Fibroblast of the aortic adventitia (primary cell): ENCODE measurements around the gene PDE1C. TPM values are rescaled to one million over a fixed set of nuclear protein-coding genes. Genes with fewer than 3 reads are reported as not detected.

Source experiments
- DNase-seq: peaks from one replicate; pipeline ENCODE4 v3.0.0-alpha.2; 2010; ENCODE audit warnings: low read depth
- H3K4me3 ChIP-seq: 2 replicates; pipeline ENCODE4 v1.5.1; 2011; ENCODE audit warnings: low read depth, mild to moderate bottlenecking, control low read depth, low read length, moderate library complexity
- total RNA-seq: library from RNA; depleted of rRNA; stranded (reverse); fragments of >200 nt; gene quantifications from 2 replicates; pipeline ENCODE4 v1.2.3, GENCODE V29; 2012; ENCODE audit warnings: low replicate concordance
- TF ChIP-seq, protein P1 (sequence below): IDR thresholded peaks from 2 replicates; pipeline ENCODE4 v1.5.1; 2011; ENCODE audit warnings: mild to moderate bottlenecking, low read length, control low read depth, inconsistent platforms; ENCODE audit not compliant: insufficient read depth

The PDE1C gene
- total RNA-seq, 1 donor, result 7.4 TPM

- TF ChIP-seq, protein P1, sequence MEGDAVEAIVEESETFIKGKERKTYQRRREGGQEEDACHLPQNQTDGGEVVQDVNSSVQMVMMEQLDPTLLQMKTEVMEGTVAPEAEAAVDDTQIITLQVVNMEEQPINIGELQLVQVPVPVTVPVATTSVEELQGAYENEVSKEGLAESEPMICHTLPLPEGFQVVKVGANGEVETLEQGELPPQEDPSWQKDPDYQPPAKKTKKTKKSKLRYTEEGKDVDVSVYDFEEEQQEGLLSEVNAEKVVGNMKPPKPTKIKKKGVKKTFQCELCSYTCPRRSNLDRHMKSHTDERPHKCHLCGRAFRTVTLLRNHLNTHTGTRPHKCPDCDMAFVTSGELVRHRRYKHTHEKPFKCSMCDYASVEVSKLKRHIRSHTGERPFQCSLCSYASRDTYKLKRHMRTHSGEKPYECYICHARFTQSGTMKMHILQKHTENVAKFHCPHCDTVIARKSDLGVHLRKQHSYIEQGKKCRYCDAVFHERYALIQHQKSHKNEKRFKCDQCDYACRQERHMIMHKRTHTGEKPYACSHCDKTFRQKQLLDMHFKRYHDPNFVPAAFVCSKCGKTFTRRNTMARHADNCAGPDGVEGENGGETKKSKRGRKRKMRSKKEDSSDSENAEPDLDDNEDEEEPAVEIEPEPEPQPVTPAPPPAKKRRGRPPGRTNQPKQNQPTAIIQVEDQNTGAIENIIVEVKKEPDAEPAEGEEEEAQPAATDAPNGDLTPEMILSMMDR, result no peak
- DNase-seq, result peak; percentile 12
- H3K4me3 ChIP-seq, result peak overlapping the region; percentile 25
These were observed 10.8 kb downstream of the PDE1C start for GRCh38 chr7:32059289-32060011.

GRCh38 chr7:32058002-32058401, 12.2 kb downstream of the PDE1C start:
- peak; percentile 14 for DNase-seq
- no peak overlapping the region for H3K4me3 ChIP-seq
- TF ChIP-seq, protein P1, result no peak

- H3K4me3 ChIP-seq, result no peak overlapping the region
- DNase-seq, result no peak
- TF ChIP-seq, protein P1, result no peak
These were observed 13.4 kb downstream of the PDE1C start for GRCh38 chr7:32056767-32057166.

- TF ChIP-seq, protein P1, result no peak
- no peak overlapping the region for H3K4me3 ChIP-seq
- no peak for DNase-seq
These were observed 17.0 kb downstream of the PDE1C start for GRCh38 chr7:32053204-32053603.

GRCh38 chr7:32051128-32051527, 19.1 kb downstream of the PDE1C start:
- H3K4me3 ChIP-seq, result no peak overlapping the region
- TF ChIP-seq, protein P1, result no peak
- DNase-seq, result no peak

- TF ChIP-seq, protein P1, result no peak
- no peak for DNase-seq
- no peak overlapping the region for H3K4me3 ChIP-seq
These were observed 20.6 kb downstream of the PDE1C start for GRCh38 chr7:32049599-32049998.
